Smooth muscle cell (in vitro differentiated cells): ENCODE measurements around the gene NOP53. TPM values are rescaled to one million over a fixed set of nuclear protein-coding genes. Genes with fewer than 3 reads are reported as not detected.

Experiments used
- DNase-seq: peaks from one replicate; lab custom pipeline; 2025; ENCODE audit not compliant: unreplicated experiment; lab: John Stamatoyannopoulos, UW
- H2AFZ ChIP-seq: fragments of 200-600 bp; sonication (generic); 2 replicates; pipeline ENCODE4 v1.6.0; 2016; ENCODE audit warnings: antibody characterized with exemption, low read depth, mild to moderate bottlenecking
- H3F3A ChIP-seq: fragments of 200-600 bp; sonication (generic); 2 replicates; pipeline ENCODE4 v1.6.0; 2017; ENCODE audit warnings: antibody characterized with exemption, low read depth
- H3K27ac ChIP-seq: fragments of 200-600 bp; sonication (generic); 2 replicates; pipeline ENCODE4 v1.5.1; 2016; ENCODE audit warnings: low read depth, mild to moderate bottlenecking
- H3K27me3 ChIP-seq: fragments of 200-600 bp; sonication (generic); 2 replicates; pipeline ENCODE4 v1.6.1; 2016; ENCODE audit warnings: low read depth, mild to moderate bottlenecking
- H3K36me3 ChIP-seq: fragments of 200-600 bp; sonication (generic); 2 replicates; pipeline ENCODE4 v1.5.1; 2016; ENCODE audit warnings: low read depth
- H3K4me1 ChIP-seq: fragments of 200-600 bp; sonication (generic); 2 replicates; pipeline ENCODE4 v1.5.1; 2016; ENCODE audit warnings: low read depth
- H3K4me2 ChIP-seq: fragments of 200-600 bp; sonication (generic); 2 replicates; pipeline ENCODE4 v1.6.0; 2016; ENCODE audit warnings: mild to moderate bottlenecking
- H3K4me3 ChIP-seq: fragments of 200-600 bp; sonication (generic); 2 replicates; pipeline ENCODE4 v1.5.1; 2016; ENCODE audit warnings: mild to moderate bottlenecking
- H3K79me2 ChIP-seq: fragments of 200-600 bp; sonication (generic); 2 replicates; pipeline ENCODE4 v1.6.0; 2016; ENCODE audit warnings: low read depth, mild to moderate bottlenecking
- H3K9ac ChIP-seq: fragments of 200-600 bp; sonication (generic); 2 replicates; pipeline ENCODE4 v1.6.0; 2016; ENCODE audit warnings: low read depth
- H3K9me3 ChIP-seq: fragments of 200-600 bp; sonication (generic); replicated peaks from 2 replicates; pipeline ENCODE4 v1.5.1; 2016; ENCODE audit warnings: low read depth
- H4K20me1 ChIP-seq: fragments of 200-600 bp; sonication (generic); 2 replicates; pipeline ENCODE4 v1.6.0; 2016; ENCODE audit warnings: low read depth
- WGBS: methylation state at CpG from one replicate; pipeline ENCODE4 v1.1.7; 2016; ENCODE audit warnings: low lambda C conversion rate; 5-methylcytosine and 5-hydroxymethylcytosine counted together
- polyA plus RNA-seq: library from polyadenylated mRNA; unstranded; fragments of >200 nt; fragmentation: Nextera tagmentation; extraction: Ambion mirVana; gene quantifications from 2 replicates; pipeline ENCODE4 v1.2.1, GENCODE V29; 2016
- small RNA-seq: library from RNA; depleted of rRNA; stranded (forward); fragments of <200 nt; gene quantifications from one replicate; pipeline ENCODE3, GENCODE V24; 2014
- total RNA-seq: library from RNA; depleted of rRNA; stranded (reverse); fragments of >200 nt; gene quantifications from 2 replicates; pipeline ENCODE4 v1.2.3, GENCODE V29; 2014
- TF ChIP-seq, protein P1 (sequence below): fragments of 200-600 bp; sonication (generic); IDR thresholded peaks from 2 replicates; pipeline ENCODE4 v1.5.1; 2017; ENCODE audit warnings: borderline replicate concordance, mild to moderate bottlenecking, antibody characterized with exemption; ENCODE audit not compliant: insufficient read depth, poor library complexity, severe bottlenecking

Gene NOP53
- total and polyA plus RNA-seq, 2 experiments from 2014 or later = 42.8 to 74.5 TPM

GRCh38 chr19:47806435-47806834 lies 61.1 kb downstream of the NOP53 start:
- no peaks in the 10 kb centered on the region for H3K79me2 ChIP-seq
- H3K36me3 ChIP-seq = no peaks in the 10 kb centered on the region
- no peak for DNase-seq
- H3K27me3 ChIP-seq = no peaks in the 10 kb centered on the region
- H3K4me1 ChIP-seq = no peaks in the 10 kb centered on the region
- H3K9ac ChIP-seq = no peak overlapping the region
- TF ChIP-seq, protein P1, sequence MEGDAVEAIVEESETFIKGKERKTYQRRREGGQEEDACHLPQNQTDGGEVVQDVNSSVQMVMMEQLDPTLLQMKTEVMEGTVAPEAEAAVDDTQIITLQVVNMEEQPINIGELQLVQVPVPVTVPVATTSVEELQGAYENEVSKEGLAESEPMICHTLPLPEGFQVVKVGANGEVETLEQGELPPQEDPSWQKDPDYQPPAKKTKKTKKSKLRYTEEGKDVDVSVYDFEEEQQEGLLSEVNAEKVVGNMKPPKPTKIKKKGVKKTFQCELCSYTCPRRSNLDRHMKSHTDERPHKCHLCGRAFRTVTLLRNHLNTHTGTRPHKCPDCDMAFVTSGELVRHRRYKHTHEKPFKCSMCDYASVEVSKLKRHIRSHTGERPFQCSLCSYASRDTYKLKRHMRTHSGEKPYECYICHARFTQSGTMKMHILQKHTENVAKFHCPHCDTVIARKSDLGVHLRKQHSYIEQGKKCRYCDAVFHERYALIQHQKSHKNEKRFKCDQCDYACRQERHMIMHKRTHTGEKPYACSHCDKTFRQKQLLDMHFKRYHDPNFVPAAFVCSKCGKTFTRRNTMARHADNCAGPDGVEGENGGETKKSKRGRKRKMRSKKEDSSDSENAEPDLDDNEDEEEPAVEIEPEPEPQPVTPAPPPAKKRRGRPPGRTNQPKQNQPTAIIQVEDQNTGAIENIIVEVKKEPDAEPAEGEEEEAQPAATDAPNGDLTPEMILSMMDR = no peak
- no peaks in the 10 kb centered on the region for H3F3A ChIP-seq
- WGBS = 92% methylated on average over 6 of the region's 6 CpGs
- H3K4me3 ChIP-seq = no peak overlapping the region
- H3K27ac ChIP-seq = no peak overlapping the region
- no peak overlapping the region for H3K4me2 ChIP-seq
- no peaks in the 10 kb centered on the region for H3K9me3 ChIP-seq
- no peaks in the 10 kb centered on the region for H4K20me1 ChIP-seq
- H2AFZ ChIP-seq = no peak overlapping the region

Small RNAs within 50 kb of the gene (small RNA-seq; reads per million reads assigned to genes)
- gene AC008745.1 = not detected
- gene SNORD23 = not detected

Other genes starting within 250 kb of the NOP53 start
- gene NAPA, start 230.5 kb upstream of the NOP53 start, total RNA-seq = 43.8 and 65.0 TPM in 2 replicates
- 78.7 and 85.1 TPM in 2 replicates for gene NAPA, start 230.5 kb upstream of the NOP53 start, polyA plus RNA-seq
- not detected in 2 replicates for gene ZNF541, start 172.4 kb upstream of the NOP53 start, total RNA-seq
- not detected in 2 replicates for gene ZNF541, start 172.4 kb upstream of the NOP53 start, polyA plus RNA-seq
- 10.0 and 11.9 TPM in 2 replicates for gene BICRA, start 136.4 kb upstream of the NOP53 start, total RNA-seq
- 3.6 and 5.5 TPM in 2 replicates for gene BICRA, start 136.4 kb upstream of the NOP53 start, polyA plus RNA-seq
- gene EHD2, start 32.1 kb upstream of the NOP53 start, total RNA-seq = 44.3 and 65.6 TPM in 2 replicates
- gene EHD2, start 32.1 kb upstream of the NOP53 start, polyA plus RNA-seq = 200 TPM in 2 replicates
- 415 and 441 TPM in 2 replicates for gene SELENOW, start 33.2 kb downstream of the NOP53 start, total RNA-seq
- gene SELENOW, start 33.2 kb downstream of the NOP53 start, polyA plus RNA-seq = 527 and 558 TPM in 2 replicates
- not detected in 2 replicates for gene TPRX1, start 59.0 kb downstream of the NOP53 start, total RNA-seq
- gene TPRX1, start 59.0 kb downstream of the NOP53 start, polyA plus RNA-seq = not detected in 2 replicates
- gene CRX, start 76.4 kb downstream of the NOP53 start, total RNA-seq = not detected in 2 replicates
- gene CRX, start 76.4 kb downstream of the NOP53 start, polyA plus RNA-seq = not detected in 2 replicates
- not detected in 2 replicates for gene TPRX2, start 113.7 kb downstream of the NOP53 start, total RNA-seq
- gene TPRX2, start 113.7 kb downstream of the NOP53 start, polyA plus RNA-seq = not detected in 2 replicates
- not detected in 2 replicates for gene SULT2A1, start 140.8 kb downstream of the NOP53 start, total RNA-seq
- 0.10 TPM in 1 of 2 replicates, not detected in the other for gene SULT2A1, start 140.8 kb downstream of the NOP53 start, polyA plus RNA-seq
- not detected in 2 replicates for gene BSPH1, start 246.6 kb downstream of the NOP53 start, total RNA-seq
- gene BSPH1, start 246.6 kb downstream of the NOP53 start, polyA plus RNA-seq = not detected in 2 replicates
- 0.99 and 1.3 TPM in 2 replicates for gene ELSPBP1, start 249.1 kb downstream of the NOP53 start, total RNA-seq
- gene ELSPBP1, start 249.1 kb downstream of the NOP53 start, polyA plus RNA-seq = 0.96 and 2.7 TPM in 2 replicates